NCI-H2107 (cell line): ENCODE data around the gene REEP6.
"Not testable (repeated sequence)": the region's sequence is repeated elsewhere in the genome, so short reads cannot be mapped to it uniquely, and the experiment has no call there.

Source experiments
- DNase-seq: peaks from one replicate; lab custom pipeline; 2025; lab: John Stamatoyannopoulos, UW

REEP6 gene

GRCh38 chr19:1490311-1491113 is 469 bp upstream of the REEP6 start, which contains the start of gene PCSK4:
PCSK4 (minus strand) TSS chr19:1490350; CDS start chr19:1490346, 4 bp downstream.
- peak; percentile 98 for DNase-seq

GRCh38 chr19:1491849-1492170 is 829 bp downstream of the REEP6 start:
- no peak for DNase-seq

- DNase-seq, result no peak
Observed at GRCh38 chr19:1492474-1493006, 1.6 kb downstream of the REEP6 start.

GRCh38 chr19:1494115-1494815 is 3.3 kb downstream of the REEP6 start:
- DNase-seq, result no peak

- DNase-seq, result no peak
Observed at GRCh38 chr19:1495051-1495798, 4.2 kb downstream of the REEP6 start.

GRCh38 chr19:1495799-1496713 is 5.1 kb downstream of the REEP6 start:
- DNase-seq, result no peak

- no peak for DNase-seq
Observed at GRCh38 chr19:1496714-1497577, 6.0 kb downstream of the REEP6 start.

- no peak for DNase-seq
Observed at GRCh38 chr19:1497578-1498235, 6.7 kb downstream of the REEP6 start.

GRCh38 chr19:1499231-1499630 is 8.2 kb downstream of the REEP6 start:
- DNase-seq, result not testable (repeated sequence)

- DNase-seq, result no peak
Observed at GRCh38 chr19:1501200-1501595, 10.2 kb downstream of the REEP6 start.

GRCh38 chr19:1502433-1503088 is 11.6 kb downstream of the REEP6 start:
- no peak for DNase-seq

- DNase-seq, result no peak
Observed at GRCh38 chr19:1503089-1503924, 12.3 kb downstream of the REEP6 start.

- no peak for DNase-seq
Observed at GRCh38 chr19:1503925-1504773, 13.2 kb downstream of the REEP6 start.

- no peak for DNase-seq
Observed at GRCh38 chr19:1505012-1505411, 14.0 kb downstream of the REEP6 start.

- DNase-seq, result no peak
Observed at GRCh38 chr19:1505991-1506881, 15.3 kb downstream of the REEP6 start.

GRCh38 chr19:1507192-1507660 is 16.2 kb downstream of the REEP6 start:
- no peak for DNase-seq
